ENCODE data around the gene CDK1.

DNA sequence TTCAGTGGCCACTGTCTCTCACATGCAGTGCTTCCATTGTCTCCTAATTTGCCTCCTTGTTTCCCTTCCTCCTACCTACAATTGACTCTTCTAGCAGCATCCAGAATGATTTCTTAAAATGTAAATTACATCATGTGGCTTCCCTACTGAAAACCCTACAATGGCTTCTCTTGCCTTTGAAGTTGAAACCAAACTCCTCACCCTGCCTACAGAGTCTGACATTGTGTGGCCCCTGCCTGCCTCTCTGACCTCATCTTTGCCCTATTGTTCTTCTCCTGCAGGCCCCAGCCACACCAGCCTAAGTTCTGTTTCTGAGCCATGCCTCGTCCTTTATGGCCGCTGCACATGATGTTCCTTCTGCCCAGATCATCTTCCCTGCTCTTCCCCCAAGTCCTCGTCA lies 35.8 kb upstream of the CDK1 start:
- TF ChIP-seq, protein P1, sequence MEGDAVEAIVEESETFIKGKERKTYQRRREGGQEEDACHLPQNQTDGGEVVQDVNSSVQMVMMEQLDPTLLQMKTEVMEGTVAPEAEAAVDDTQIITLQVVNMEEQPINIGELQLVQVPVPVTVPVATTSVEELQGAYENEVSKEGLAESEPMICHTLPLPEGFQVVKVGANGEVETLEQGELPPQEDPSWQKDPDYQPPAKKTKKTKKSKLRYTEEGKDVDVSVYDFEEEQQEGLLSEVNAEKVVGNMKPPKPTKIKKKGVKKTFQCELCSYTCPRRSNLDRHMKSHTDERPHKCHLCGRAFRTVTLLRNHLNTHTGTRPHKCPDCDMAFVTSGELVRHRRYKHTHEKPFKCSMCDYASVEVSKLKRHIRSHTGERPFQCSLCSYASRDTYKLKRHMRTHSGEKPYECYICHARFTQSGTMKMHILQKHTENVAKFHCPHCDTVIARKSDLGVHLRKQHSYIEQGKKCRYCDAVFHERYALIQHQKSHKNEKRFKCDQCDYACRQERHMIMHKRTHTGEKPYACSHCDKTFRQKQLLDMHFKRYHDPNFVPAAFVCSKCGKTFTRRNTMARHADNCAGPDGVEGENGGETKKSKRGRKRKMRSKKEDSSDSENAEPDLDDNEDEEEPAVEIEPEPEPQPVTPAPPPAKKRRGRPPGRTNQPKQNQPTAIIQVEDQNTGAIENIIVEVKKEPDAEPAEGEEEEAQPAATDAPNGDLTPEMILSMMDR (IDR thresholded peaks at IDR 0.05; ENCODE audit: low read depth, low read length), result no peak
- no peak for TF ChIP-seq POLR2A (IDR thresholded peaks at IDR 0.05; ENCODE audit: extremely low read depth, insufficient read length)
- TF ChIP-seq, protein P2, sequence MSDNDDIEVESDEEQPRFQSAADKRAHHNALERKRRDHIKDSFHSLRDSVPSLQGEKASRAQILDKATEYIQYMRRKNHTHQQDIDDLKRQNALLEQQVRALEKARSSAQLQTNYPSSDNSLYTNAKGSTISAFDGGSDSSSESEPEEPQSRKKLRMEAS (IDR thresholded peaks at IDR 0.05; ENCODE audit: low read depth, low read length), result no peak

All from NB4 (cell line).